Measurements from ENCODE around the gene RBMS3.

DNA sequence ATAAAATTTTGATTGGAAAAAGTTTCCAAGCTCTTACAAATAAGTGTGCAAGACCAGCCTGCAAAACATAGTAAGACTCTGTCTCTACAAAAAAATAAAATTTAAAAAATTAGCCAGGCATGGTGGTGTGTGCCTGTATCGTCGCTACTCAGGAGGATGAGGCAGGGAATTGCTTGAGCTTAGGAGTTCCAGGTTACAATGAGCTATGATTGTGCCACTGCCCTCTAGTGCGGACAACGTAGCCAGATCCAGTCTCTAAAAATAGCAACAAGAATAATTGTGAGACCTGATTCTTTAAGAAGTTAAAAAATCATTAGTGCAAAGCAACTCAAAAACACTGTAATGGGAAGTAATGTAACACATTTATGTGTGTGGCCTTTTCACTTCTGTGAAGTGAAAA, 251.6 kb downstream of the RBMS3 start:
- TF ChIP-seq TCF7L2 (IDR thresholded peaks at IDR 0.05; ENCODE audit: borderline replicate concordance, extremely low read depth, insufficient read depth, insufficient read length) (no peak), SRF (IDR thresholded peaks at IDR 0.05; ENCODE audit: low read depth) (no peak), POLR2AphosphoS5 (IDR thresholded peaks at IDR 0.05; ENCODE audit: low read depth, low read length) (no peak), EZH2 (IDR thresholded peaks at IDR 0.05) (no peak), POLR2A (IDR thresholded peaks at IDR 0.05; ENCODE audit: borderline replicate concordance, extremely low read depth, insufficient read depth, insufficient read length) (no peak), YY1 (IDR thresholded peaks at IDR 0.05; ENCODE audit: extremely low read depth, insufficient replicate concordance, low read depth, low read length) (no peak), SP1 (IDR thresholded peaks at IDR 0.05; ENCODE audit: low read depth) (no peak), ELF1 (IDR thresholded peaks at IDR 0.05; ENCODE audit: borderline replicate concordance, low read depth) (no peak), JUND (IDR thresholded peaks at IDR 0.05) (no peak), RAD21 (IDR thresholded peaks at IDR 0.05; ENCODE audit: low read depth) (no peak)
- TF ChIP-seq, protein P1, sequence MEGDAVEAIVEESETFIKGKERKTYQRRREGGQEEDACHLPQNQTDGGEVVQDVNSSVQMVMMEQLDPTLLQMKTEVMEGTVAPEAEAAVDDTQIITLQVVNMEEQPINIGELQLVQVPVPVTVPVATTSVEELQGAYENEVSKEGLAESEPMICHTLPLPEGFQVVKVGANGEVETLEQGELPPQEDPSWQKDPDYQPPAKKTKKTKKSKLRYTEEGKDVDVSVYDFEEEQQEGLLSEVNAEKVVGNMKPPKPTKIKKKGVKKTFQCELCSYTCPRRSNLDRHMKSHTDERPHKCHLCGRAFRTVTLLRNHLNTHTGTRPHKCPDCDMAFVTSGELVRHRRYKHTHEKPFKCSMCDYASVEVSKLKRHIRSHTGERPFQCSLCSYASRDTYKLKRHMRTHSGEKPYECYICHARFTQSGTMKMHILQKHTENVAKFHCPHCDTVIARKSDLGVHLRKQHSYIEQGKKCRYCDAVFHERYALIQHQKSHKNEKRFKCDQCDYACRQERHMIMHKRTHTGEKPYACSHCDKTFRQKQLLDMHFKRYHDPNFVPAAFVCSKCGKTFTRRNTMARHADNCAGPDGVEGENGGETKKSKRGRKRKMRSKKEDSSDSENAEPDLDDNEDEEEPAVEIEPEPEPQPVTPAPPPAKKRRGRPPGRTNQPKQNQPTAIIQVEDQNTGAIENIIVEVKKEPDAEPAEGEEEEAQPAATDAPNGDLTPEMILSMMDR (IDR thresholded peaks at IDR 0.05 in 2 of 3, conservative IDR thresholded peaks at IDR 0.05 in 1 of 3; ENCODE audit: borderline replicate concordance in 1 of 3, insufficient read depth in 1 of 3, low read depth in 2 of 3, low read length in 2 of 3), result no peak
- TF ChIP-seq, protein P2, sequence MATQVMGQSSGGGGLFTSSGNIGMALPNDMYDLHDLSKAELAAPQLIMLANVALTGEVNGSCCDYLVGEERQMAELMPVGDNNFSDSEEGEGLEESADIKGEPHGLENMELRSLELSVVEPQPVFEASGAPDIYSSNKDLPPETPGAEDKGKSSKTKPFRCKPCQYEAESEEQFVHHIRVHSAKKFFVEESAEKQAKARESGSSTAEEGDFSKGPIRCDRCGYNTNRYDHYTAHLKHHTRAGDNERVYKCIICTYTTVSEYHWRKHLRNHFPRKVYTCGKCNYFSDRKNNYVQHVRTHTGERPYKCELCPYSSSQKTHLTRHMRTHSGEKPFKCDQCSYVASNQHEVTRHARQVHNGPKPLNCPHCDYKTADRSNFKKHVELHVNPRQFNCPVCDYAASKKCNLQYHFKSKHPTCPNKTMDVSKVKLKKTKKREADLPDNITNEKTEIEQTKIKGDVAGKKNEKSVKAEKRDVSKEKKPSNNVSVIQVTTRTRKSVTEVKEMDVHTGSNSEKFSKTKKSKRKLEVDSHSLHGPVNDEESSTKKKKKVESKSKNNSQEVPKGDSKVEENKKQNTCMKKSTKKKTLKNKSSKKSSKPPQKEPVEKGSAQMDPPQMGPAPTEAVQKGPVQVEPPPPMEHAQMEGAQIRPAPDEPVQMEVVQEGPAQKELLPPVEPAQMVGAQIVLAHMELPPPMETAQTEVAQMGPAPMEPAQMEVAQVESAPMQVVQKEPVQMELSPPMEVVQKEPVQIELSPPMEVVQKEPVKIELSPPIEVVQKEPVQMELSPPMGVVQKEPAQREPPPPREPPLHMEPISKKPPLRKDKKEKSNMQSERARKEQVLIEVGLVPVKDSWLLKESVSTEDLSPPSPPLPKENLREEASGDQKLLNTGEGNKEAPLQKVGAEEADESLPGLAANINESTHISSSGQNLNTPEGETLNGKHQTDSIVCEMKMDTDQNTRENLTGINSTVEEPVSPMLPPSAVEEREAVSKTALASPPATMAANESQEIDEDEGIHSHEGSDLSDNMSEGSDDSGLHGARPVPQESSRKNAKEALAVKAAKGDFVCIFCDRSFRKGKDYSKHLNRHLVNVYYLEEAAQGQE (IDR thresholded peaks at IDR 0.05; ENCODE audit: low read depth), result no peak
- TF ChIP-seq, protein P3, sequence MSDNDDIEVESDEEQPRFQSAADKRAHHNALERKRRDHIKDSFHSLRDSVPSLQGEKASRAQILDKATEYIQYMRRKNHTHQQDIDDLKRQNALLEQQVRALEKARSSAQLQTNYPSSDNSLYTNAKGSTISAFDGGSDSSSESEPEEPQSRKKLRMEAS (IDR thresholded peaks at IDR 0.05), result no peak
- TF ChIP-seq, protein P4, sequence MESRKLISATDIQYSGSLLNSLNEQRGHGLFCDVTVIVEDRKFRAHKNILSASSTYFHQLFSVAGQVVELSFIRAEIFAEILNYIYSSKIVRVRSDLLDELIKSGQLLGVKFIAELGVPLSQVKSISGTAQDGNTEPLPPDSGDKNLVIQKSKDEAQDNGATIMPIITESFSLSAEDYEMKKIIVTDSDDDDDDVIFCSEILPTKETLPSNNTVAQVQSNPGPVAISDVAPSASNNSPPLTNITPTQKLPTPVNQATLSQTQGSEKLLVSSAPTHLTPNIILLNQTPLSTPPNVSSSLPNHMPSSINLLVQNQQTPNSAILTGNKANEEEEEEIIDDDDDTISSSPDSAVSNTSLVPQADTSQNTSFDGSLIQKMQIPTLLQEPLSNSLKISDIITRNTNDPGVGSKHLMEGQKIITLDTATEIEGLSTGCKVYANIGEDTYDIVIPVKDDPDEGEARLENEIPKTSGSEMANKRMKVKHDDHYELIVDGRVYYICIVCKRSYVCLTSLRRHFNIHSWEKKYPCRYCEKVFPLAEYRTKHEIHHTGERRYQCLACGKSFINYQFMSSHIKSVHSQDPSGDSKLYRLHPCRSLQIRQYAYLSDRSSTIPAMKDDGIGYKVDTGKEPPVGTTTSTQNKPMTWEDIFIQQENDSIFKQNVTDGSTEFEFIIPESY (IDR thresholded peaks at IDR 0.05; ENCODE audit: extremely low read depth, insufficient replicate concordance, low read length), result no peak

All from HCT116 (cell line).